Suprapubic skin (tissue), 4 donors: ENCODE measurements around the gene IGSF8.

Source experiments
- EP300 ChIP-seq: sonication (generic); formaldehyde crosslinking; IDR thresholded peaks from one replicate; pipeline ENCODE4 v1.6.1; 2017; ENCODE audit warnings: antibody characterized with exemption
- POLR2A ChIP-seq, 2 donors: fragments of 450-650 bp; IDR thresholded peaks; one replicate each; pipeline ENCODE4 v1.6.1; 2017; ENCODE audit warnings: antibody characterized with exemption in 2 of 2, mild to moderate bottlenecking in 2 of 2, moderate library complexity in 2 of 2
- POLR2AphosphoS5 ChIP-seq, 3 donors: sonication (generic); formaldehyde crosslinking; IDR thresholded peaks; one replicate each; pipeline ENCODE4 v1.6.1; 2017; ENCODE audit warnings: antibody characterized with exemption in 3 of 3
- TF ChIP-seq, protein P1 (sequence below), 2 donors: fragments of 200-600 bp in 1 of 2; fragments of 450-650 bp in 1 of 2; sonication (generic) in 1 of 2; IDR thresholded peaks; one replicate each; pipeline ENCODE4 v1.5.1; 2016 to 2019; ENCODE audit warnings: antibody characterized with exemption in 2 of 2, mild to moderate bottlenecking in 1 of 2, moderate library complexity in 1 of 2

DNA sequence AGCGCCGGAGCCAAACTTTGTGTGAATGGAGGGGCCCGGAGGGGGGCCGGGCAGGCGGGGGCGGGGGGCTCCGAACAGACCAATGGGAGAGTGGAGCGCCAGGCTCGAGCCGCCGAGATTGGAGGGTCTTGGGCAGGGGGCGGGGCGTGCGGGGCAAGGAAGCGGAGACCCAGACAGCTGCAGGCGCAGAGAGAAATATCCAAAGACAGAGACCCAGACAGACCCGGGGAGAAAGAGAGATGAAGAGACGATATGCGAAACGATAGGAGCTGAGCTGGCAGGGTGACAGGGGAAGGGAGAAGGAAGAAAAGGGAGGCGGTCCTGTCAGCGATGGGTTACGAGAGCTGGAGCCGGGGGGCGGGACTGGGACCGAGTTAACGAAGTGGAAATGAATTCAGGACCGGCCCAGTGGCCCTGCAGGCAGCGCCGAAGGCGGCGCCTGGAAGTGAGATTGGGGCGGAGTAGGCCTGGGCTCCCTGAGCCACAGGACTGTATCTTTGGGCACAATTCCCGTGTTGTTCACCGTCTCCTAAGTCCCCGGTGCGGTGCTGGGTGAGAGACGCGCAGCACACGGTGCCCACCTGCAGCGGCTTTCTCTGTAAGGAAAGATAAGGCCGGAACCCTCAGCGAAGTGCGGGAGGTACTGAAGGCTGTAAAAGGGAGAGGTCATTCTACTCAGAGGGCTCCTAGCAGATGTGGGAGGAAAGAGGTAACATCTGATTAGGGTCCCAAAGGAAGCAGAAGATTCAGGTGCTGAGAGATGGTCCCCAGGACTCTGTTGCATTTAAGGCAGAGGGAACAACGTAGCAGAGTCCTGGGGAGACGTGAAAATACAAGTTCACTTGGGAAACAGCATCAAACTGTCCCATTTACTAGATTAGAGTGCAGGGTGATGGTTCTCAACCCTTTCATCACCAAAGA, 27.9 kb downstream of the IGSF8 start:
- TF ChIP-seq, protein P1, sequence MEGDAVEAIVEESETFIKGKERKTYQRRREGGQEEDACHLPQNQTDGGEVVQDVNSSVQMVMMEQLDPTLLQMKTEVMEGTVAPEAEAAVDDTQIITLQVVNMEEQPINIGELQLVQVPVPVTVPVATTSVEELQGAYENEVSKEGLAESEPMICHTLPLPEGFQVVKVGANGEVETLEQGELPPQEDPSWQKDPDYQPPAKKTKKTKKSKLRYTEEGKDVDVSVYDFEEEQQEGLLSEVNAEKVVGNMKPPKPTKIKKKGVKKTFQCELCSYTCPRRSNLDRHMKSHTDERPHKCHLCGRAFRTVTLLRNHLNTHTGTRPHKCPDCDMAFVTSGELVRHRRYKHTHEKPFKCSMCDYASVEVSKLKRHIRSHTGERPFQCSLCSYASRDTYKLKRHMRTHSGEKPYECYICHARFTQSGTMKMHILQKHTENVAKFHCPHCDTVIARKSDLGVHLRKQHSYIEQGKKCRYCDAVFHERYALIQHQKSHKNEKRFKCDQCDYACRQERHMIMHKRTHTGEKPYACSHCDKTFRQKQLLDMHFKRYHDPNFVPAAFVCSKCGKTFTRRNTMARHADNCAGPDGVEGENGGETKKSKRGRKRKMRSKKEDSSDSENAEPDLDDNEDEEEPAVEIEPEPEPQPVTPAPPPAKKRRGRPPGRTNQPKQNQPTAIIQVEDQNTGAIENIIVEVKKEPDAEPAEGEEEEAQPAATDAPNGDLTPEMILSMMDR (IDR thresholded peaks at IDR 0.05) = no peak
- no peak for TF ChIP-seq POLR2A (IDR thresholded peaks at IDR 0.05)
- no peak for TF ChIP-seq EP300
- TF ChIP-seq POLR2AphosphoS5 (IDR thresholded peaks at IDR 0.05) = no peak
